T-cell (primary cell): ENCODE measurements around the gene PPIA. TPM values are rescaled to one million over a fixed set of nuclear protein-coding genes. Genes with fewer than 3 reads are reported as not detected.
A peak's percentile ranks its signal among the peaks of the same experiment; 100 is the strongest.

ENCODE experiments used
- ATAC-seq, 4 experiments: fragments of 200-7000 bp in 3 of 4; fragments of 150-1000 bp in 1 of 4; cut with Tn5 transposase; replicated peaks in 1 of 4; 1 replicate in 3 of 4; 2 replicates in 1 of 4; pipeline ENCODE4 v1.10.0; 2021; ENCODE audit warnings: moderate library complexity in 3 of 4, mild to moderate bottlenecking in 2 of 4, moderate number of reproducible peaks in 1 of 4
- CTCF ChIA-PET, 2 donors: fragments of 300-600 bp; sonication (Branson Sonifier 250); formaldehyde crosslinking; loops; one replicate each; lab custom pipeline; 2022; ENCODE audit warnings: antibody characterized with exemption in 2 of 2; lab: Charles Lee
- POLR2A ChIA-PET, 2 donors: fragments of 300-600 bp; sonication (Branson Sonifier 250); formaldehyde crosslinking; loops; one replicate each; lab custom pipeline; 2022; ENCODE audit warnings: antibody characterized with exemption in 2 of 2; lab: Charles Lee
- DNase-seq, 35 experiments: peaks; one replicate each; pipeline versions ENCODE4 v3.0.0 to v3.0.0-alpha.2; 2013 to 2023
- H3K27ac ChIP-seq: one replicate; pipeline ENCODE4 v1.5.1; 2013; ENCODE audit warnings: low read length
- H3K27me3 ChIP-seq, 2 experiments: replicated peaks in 1 of 2; 1 replicate in 1 of 2; 2 replicates in 1 of 2; pipeline versions ENCODE4 v1.6.1 to v1.7.0; 2013; ENCODE audit warnings: low read length in 1 of 2, mixed read lengths in 1 of 2; ENCODE audit not compliant: control insufficient read depth in 2 of 2, insufficient read depth in 2 of 2; ENCODE audit errors: extremely low read depth in 1 of 2
- H3K36me3 ChIP-seq, 2 donors: 1 replicate in 1 of 2; 2 replicates in 1 of 2; pipeline versions ENCODE4 v1.6.1 to v1.7.0; 2013; ENCODE audit warnings: low read length in 1 of 2; ENCODE audit not compliant: control insufficient read depth in 2 of 2, insufficient read depth in 1 of 2; ENCODE audit errors: extremely low read depth in 1 of 2
- H3K4me1 ChIP-seq, 2 experiments: 1 replicate in 1 of 2; 2 replicates in 1 of 2; pipeline versions ENCODE4 v1.6.1 to v1.7.0; 2013; ENCODE audit warnings: low read length in 2 of 2, mixed read lengths in 1 of 2; ENCODE audit not compliant: insufficient read depth in 2 of 2, control insufficient read depth in 1 of 2; ENCODE audit errors: extremely low read depth in 1 of 2
- H3K4me3 ChIP-seq, 2 donors: 1 replicate in 1 of 2; 2 replicates in 1 of 2; pipeline versions ENCODE4 v1.5.1 to v1.7.0; 2013; ENCODE audit warnings: mild to moderate bottlenecking in 2 of 2, low read length in 1 of 2, moderate library complexity in 1 of 2; ENCODE audit not compliant: control insufficient read depth in 1 of 2; ENCODE audit errors: extremely low read depth in 1 of 2
- H3K9me3 ChIP-seq: 2 replicates; pipeline ENCODE4 v1.7.0; 2013
- H3K27ac Mint-ChIP-seq, 2 donors: one replicate each; pipeline ENCODE4 v1.8.0; 2020 to 2021; ENCODE audit warnings: mild to moderate bottlenecking in 2 of 2, mixed read lengths in 2 of 2
- H3K27me3 Mint-ChIP-seq, 2 donors: one replicate each; pipeline ENCODE4 v1.8.0; 2021 to 2022; ENCODE audit warnings: mixed read lengths in 2 of 2
- H3K36me3 Mint-ChIP-seq: one replicate; pipeline ENCODE4 v1.8.0; 2021; ENCODE audit warnings: mixed read lengths
- H3K4me1 Mint-ChIP-seq, 3 donors: one replicate each; pipeline ENCODE4 v1.8.0; 2020 to 2022; ENCODE audit warnings: mixed read lengths in 3 of 3, mild to moderate bottlenecking in 1 of 3
- H3K4me3 Mint-ChIP-seq, 3 donors: one replicate each; pipeline ENCODE4 v1.8.0; 2020 to 2022; ENCODE audit warnings: mild to moderate bottlenecking in 3 of 3, mixed read lengths in 3 of 3, moderate library complexity in 3 of 3
- H3K9me3 Mint-ChIP-seq, 3 donors: one replicate each; pipeline ENCODE4 v1.8.0; 2020 to 2022; ENCODE audit warnings: mixed read lengths in 3 of 3
- WGBS: methylation state at CpG from one replicate; pipeline ENCODE4 v1.1.5; 2013; ENCODE audit warnings: missing lambda C conversion rate; ENCODE audit not compliant: insufficient coverage; 5-methylcytosine and 5-hydroxymethylcytosine counted together
- total RNA-seq, 35 experiments: library from RNA in 6 of 35; stranded (reverse) in 6 of 35; fragments of 120-200 nt in 1 of 35; gene quantifications; one replicate each; pipeline versions ENCODE4 v1.2.1 to v1.2.4 and lab custom pipeline; 2013 to 2026

Gene PPIA
- total RNA-seq, 5 donors from 2014 or later (not counting 1 experiment from before 2014, with no cell fraction given) = 673 to 863 (median 774) TPM

- Mint-ChIP-seq H3K4me3 (peak overlapping the region in 1 of 3 donors; percentile 49), H3K9me3 (no peaks in the 10 kb centered on the region), H3K27ac (peak overlapping the region; percentile 69 to 90), H3K27me3 (no peaks in the 10 kb centered on the region), H3K4me1 (peaks cover 40 to 48% (median 46%) of the 10 kb centered on the region in 3 donors), H3K36me3 (peaks cover 26% of the 10 kb centered on the region)
- Histone ChIP-seq H3K27ac (no peak overlapping the region), H3K9me3 (no peaks in the 10 kb centered on the region), H3K36me3 (peaks cover 12 to 55% of the 10 kb centered on the region in 2 donors), H3K27me3 (no peaks in the 10 kb centered on the region), H3K4me3 (no peak overlapping the region), H3K4me1 (peaks cover 0 to 43% of the 10 kb centered on the region in 2 experiments)
- POLR2A ChIA-PET = interaction anchor here in 1 of 2 donors (0.6 kb wide), 1 partner anchor 35 kb away, joined by 9 read pairs; no protein-coding TSS in a partner anchor
- 95% methylated on average over 16 of the region's 19 CpGs for WGBS
- CTCF ChIA-PET = interaction anchor here (0.6 to 0.9 kb wide), 2 partner anchors 131 to 160 kb away, joined by 3 to 6 read pairs; no protein-coding TSS in a partner anchor
- DNase-seq = no peak
- ATAC-seq = no peak
Measured at GRCh38 chr7:44767134-44767911, 29.2 kb upstream of the PPIA start.

GRCh38 chr7:44767912-44768627 is 28.4 kb upstream of the PPIA start:
- H3K9me3 ChIP-seq = no peaks in the 10 kb centered on the region
- WGBS = 50% methylated on average over 2 of the region's 12 CpGs
- no peaks in the 10 kb centered on the region for H3K27me3 ChIP-seq
- ChIA-PET CTCF (interaction anchor here (0.5 to 0.9 kb wide), 5 partner anchors 35 to 679 kb away, joined by 3 to 7 read pairs (median 5); no protein-coding TSS in a partner anchor), POLR2A (interaction anchor here (0.6 to 0.8 kb wide), 3 partner anchors 23 to 38 kb away, joined by 3 to 9 read pairs (median 3); no protein-coding TSS in a partner anchor)
- DNase-seq = peak in 28 of 35 experiments; percentile 17 to 58 (median 30)
- H3K36me3 ChIP-seq = peaks cover 10 to 48% of the 10 kb centered on the region in 2 donors
- Mint-ChIP-seq H3K27ac (peak overlapping the region; percentile 69 to 90), H3K4me3 (peak overlapping the region in 1 of 3 donors; percentile 49), H3K36me3 (peaks cover 25% of the 10 kb centered on the region), H3K4me1 (peaks cover 40 to 48% (median 46%) of the 10 kb centered on the region in 3 donors), H3K9me3 (no peaks in the 10 kb centered on the region), H3K27me3 (no peaks in the 10 kb centered on the region)
- no peak overlapping the region for H3K4me3 ChIP-seq
- H3K27ac ChIP-seq = peak overlapping the region; percentile 69
- peak; percentile 66 to 87 (median 82) for ATAC-seq
- H3K4me1 ChIP-seq = peaks cover 0 to 43% of the 10 kb centered on the region in 2 experiments

DNA sequence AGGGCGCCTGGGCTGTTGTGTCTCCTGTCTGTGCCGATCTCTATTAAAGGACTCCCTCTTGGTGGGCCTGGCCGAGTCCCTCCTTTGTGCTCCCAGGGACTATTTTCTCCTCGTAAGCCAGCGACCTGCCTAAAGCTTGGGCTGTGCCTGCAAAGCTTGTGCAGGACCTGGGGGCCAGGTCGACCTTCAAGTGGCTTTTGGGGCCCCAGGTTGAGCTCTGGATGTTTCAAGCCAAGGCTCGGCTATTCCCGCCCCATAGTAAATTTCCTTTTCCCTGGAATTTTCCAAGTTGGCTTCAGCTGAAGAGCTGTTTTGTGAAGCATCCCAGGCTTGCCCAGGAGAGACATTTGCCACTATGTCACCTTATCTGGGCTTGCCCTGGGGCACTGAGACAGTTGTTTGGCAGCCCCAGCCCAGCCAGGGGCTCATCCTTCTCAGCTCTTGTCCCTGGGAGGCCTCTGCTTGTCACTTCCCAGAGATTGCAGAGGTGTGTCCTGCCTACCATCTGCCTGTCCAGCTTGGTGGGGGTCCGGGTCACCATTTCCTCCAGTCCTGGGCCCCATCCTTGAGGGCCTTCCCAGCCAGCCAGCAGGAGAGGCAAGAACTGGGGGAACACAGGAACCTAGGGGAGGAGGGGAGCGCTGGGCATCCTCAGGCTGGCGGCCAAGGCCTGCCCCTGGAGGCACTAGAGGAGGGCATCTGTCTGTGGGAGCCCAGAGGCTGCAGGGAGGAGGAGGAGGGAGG is 27.7 kb upstream of the PPIA start:
- H3K4me3 Mint-ChIP-seq = peak overlapping the region in 1 of 3 donors; percentile 49
- Histone ChIP-seq H3K4me3 (no peak overlapping the region), H3K27me3 (no peaks in the 10 kb centered on the region), H3K36me3 (peaks cover 8 to 41% of the 10 kb centered on the region in 2 donors), H3K4me1 (peaks cover 0 to 43% of the 10 kb centered on the region in 2 experiments), H3K9me3 (no peaks in the 10 kb centered on the region), H3K27ac (peak overlapping the region; percentile 69)
- H3K27me3 Mint-ChIP-seq = no peaks in the 10 kb centered on the region
- POLR2A ChIA-PET = interaction anchor here (0.6 to 0.8 kb wide), 2 partner anchors 23 to 37 kb away, joined by 3 read pairs; no protein-coding TSS in a partner anchor
- peak overlapping the region; percentile 69 to 90 for H3K27ac Mint-ChIP-seq
- H3K9me3 Mint-ChIP-seq = no peaks in the 10 kb centered on the region
- CTCF ChIA-PET = interaction anchor here in 1 of 2 donors (0.6 kb wide), 2 partner anchors 142 to 374 kb away, joined by 3 to 4 read pairs; no protein-coding TSS in a partner anchor
- ATAC-seq = no peak
- peaks cover 40 to 48% (median 46%) of the 10 kb centered on the region in 3 donors for H3K4me1 Mint-ChIP-seq
- peaks cover 20% of the 10 kb centered on the region for H3K36me3 Mint-ChIP-seq
- 68% methylated on average over 9 of the region's 11 CpGs for WGBS
- DNase-seq = no peak

GRCh38 chr7:44769376-44769775 is 27.1 kb upstream of the PPIA start:
- peaks cover 8 to 36% of the 10 kb centered on the region in 2 donors for H3K36me3 ChIP-seq
- Mint-ChIP-seq H3K4me3 (peak overlapping the region in 1 of 3 donors; percentile 33), H3K27ac (peak overlapping the region; percentile 69 to 90), H3K4me1 (peaks cover 40 to 48% (median 46%) of the 10 kb centered on the region in 3 donors), H3K36me3 (peaks cover 16% of the 10 kb centered on the region), H3K27me3 (no peaks in the 10 kb centered on the region), H3K9me3 (no peaks in the 10 kb centered on the region)
- no peak for DNase-seq
- no peak overlapping the region for H3K4me3 ChIP-seq
- peaks cover 0 to 43% of the 10 kb centered on the region in 2 experiments for H3K4me1 ChIP-seq
- 88% methylated on average over 8 of the region's 8 CpGs for WGBS
- ChIA-PET CTCF (no interaction called here), POLR2A (no interaction called here)
- no peaks in the 10 kb centered on the region for H3K27me3 ChIP-seq
- H3K9me3 ChIP-seq = no peaks in the 10 kb centered on the region
- H3K27ac ChIP-seq = peak overlapping the region; percentile 69
- ATAC-seq = no peak

GRCh38 chr7:44769776-44770294 is 26.6 kb upstream of the PPIA start:
- Histone ChIP-seq H3K36me3 (peaks cover 8 to 31% of the 10 kb centered on the region in 2 donors), H3K27me3 (no peaks in the 10 kb centered on the region), H3K27ac (peak overlapping the region; percentile 69), H3K4me3 (no peak overlapping the region), H3K9me3 (no peaks in the 10 kb centered on the region), H3K4me1 (peaks cover 0 to 43% of the 10 kb centered on the region in 2 experiments)
- peak in 10 of 35 experiments; percentile 9 to 60 (median 18) for DNase-seq
- peak overlapping the region; percentile 69 to 90 for H3K27ac Mint-ChIP-seq
- no peaks in the 10 kb centered on the region for H3K27me3 Mint-ChIP-seq
- 13% methylated on average over 2 of the region's 10 CpGs for WGBS
- peaks cover 14% of the 10 kb centered on the region for H3K36me3 Mint-ChIP-seq
- H3K9me3 Mint-ChIP-seq = no peaks in the 10 kb centered on the region
- ATAC-seq = peak in 3 of 4 experiments; percentile 36 to 42 (median 41)
- POLR2A ChIA-PET = no interaction called here
- peaks cover 40 to 48% (median 46%) of the 10 kb centered on the region in 3 donors for H3K4me1 Mint-ChIP-seq
- CTCF ChIA-PET = no interaction called here
- peak overlapping the region in 2 of 3 donors; percentile 32 to 33 for H3K4me3 Mint-ChIP-seq
